Activated T-helper 1 cell treated with anti-CD3 and anti-CD28 coated beads, Interleukin-2, amount 50 U/mL, for 16 hours (primary cell): ENCODE data around the gene SERTAD2.

ENCODE experiments used
- DNase-seq, 2 donors: peaks; one replicate each; pipeline ENCODE4 v3.0.0-alpha.2; 2020; ENCODE audit warnings: low read depth in 1 of 2, low spot score in 1 of 2

Gene SERTAD2, protein sequence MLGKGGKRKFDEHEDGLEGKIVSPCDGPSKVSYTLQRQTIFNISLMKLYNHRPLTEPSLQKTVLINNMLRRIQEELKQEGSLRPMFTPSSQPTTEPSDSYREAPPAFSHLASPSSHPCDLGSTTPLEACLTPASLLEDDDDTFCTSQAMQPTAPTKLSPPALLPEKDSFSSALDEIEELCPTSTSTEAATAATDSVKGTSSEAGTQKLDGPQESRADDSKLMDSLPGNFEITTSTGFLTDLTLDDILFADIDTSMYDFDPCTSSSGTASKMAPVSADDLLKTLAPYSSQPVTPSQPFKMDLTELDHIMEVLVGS

DNA sequence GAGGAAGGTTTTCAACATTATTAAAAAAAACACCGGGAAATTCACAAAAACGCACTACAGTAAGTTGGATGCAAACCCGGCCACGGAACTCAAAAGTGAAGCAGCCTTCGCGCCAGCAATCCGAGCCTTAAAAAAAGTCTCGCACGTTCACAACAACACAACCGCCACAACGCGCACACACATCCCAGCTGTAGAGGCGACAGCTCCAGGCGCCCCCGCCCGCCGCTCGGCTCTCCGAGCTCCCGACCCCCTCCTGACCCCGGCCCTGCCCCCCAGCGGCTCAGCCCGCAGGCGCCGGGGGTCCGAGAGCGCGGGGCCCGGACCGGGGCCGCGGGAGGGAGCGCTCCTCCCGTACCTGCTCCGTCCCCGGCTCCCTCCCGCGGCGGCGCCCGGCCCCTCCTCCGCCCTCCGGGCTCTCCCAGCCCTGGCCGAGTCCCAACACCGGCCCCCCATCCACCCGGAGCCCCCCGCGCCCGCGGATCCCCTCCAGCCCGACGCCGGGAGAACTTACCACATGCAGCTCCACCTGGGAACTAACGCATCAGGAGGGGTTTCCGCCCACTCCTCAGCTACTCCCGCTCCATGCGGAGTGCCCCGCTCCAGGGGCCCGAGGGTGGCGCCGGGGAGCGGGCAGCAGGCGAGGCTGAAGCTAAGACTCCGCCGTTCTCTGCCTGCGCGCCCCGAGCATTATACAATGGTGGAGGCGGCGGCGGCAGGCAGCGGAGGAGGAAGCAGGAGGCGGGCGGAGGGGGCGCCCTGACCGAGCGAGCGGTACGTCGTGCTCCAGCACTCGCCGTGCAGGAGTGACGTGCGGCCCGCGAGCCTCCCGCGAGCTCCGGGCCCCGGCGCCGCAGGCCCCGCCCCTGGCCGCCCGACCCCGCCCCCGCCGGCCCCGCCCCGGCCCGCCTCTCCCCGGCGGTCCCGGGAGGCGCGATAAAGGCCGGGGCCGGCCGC lies at the start of gene SERTAD2:
SERTAD2 (minus strand) TSS at position 805 of the 954 bp plus-strand sequence. CDS start 17,042 bp downstream, outside the sequence.
- peak; percentile 69 to 78 for DNase-seq

DNA sequence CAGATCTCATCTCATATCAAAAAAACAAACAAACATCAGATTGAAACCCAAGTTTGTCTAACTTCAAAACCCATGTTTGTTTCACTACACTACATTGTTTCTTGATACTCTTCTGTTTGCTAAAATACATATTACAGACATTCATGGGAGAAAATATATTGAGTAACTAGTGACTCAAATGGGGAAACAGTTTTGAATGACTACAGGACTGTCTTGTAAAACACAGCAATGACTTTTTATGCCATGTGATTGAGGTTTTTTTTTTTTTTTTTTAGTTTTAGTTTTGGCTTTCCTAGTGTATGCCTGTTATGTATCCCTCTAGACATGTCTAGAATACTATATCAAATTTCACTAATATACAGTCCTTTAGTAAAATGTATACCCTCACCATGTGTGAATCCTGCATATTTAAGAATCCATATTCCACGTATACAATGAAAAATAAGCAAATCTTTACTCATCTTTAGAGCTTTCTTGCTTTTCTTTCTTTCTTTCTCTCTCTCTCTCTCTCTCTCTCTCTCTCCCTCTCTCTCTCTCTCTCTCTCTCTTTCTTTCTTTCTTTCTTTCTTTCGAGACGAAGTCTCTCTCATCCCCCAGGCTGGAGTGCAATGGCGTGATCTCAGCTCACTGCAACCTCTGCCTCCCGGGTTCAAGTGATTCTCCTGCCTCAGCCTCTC lies 46.6 kb upstream of the SERTAD2 start:
- DNase-seq: no peak

DNA sequence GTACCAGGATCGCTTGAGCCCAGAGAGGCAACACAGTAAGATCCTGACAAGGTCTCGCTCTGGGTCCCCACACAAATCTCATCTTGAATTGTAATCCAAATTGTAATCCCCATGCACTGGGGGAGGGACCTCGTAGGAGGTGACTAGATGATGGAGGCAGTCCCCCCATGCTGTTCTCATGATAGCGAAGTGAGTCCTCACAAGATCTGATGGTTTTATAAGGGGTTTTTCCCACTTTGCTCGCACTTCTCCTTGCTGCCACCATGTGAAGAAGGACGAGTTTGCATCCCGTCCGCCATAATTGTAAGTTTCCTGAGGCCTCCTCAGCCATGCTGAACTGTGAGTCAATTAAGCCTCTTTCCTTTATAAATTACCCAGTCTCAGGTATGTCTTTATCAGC lies 46.0 kb upstream of the SERTAD2 start:
- DNase-seq: no peak

DNA sequence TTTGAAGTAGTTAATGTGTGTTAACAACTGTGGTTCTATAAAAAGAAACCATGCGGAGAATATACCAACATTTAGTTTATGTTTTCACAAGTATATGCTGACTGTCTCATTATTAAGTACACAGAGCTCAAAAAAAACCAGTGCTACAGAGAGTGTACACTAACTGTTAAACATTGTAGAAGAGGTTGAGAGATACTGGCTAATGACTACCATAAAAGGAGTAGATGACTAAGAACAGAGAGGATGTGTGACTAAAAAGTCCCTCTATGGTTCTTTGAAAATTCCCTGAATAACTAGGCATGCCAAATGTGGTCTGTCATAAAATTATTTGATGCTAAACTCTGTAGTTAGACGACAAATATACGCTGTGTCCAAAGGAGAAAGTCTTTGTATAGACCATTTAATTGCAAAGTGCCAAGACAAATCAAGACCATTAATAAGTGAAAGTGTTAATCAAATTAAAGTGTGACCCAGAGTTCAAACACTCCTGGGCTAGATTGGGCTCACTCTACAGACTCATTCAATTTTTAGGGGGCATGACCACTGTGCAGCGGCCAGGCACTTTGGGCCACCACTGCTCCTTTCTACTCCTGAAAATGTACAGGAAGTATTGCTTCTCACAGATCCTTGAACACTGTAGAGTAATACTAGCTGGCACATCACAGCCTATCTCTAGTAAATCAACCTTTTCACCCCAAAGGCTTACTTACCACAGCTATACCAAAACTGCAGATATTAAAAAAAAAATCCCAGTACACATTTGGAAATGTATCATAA lies 45.1 kb upstream of the SERTAD2 start:
- no peak for DNase-seq

DNA sequence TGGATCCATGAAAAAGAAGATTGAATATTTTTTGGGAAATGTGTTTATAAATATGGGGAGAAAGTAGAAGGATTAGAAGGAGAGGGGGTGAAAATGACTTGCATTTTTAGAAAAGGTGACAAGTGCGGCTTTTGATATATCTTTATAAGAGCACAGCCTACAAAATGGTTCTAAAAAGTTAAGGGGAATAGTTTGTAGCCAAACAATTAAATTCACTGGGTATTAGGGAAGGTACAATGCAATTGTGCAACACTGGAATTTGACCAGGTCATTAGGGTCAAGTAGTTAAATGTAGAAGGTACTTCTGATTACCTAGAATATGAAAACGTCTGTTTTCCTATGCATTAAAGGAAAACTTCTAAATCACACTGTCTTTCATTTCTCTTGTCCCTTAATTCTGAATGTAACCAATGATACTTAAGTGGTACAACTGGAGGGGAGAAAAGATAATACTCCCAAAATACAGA lies 44.5 kb upstream of the SERTAD2 start:
- DNase-seq: no peak

DNA sequence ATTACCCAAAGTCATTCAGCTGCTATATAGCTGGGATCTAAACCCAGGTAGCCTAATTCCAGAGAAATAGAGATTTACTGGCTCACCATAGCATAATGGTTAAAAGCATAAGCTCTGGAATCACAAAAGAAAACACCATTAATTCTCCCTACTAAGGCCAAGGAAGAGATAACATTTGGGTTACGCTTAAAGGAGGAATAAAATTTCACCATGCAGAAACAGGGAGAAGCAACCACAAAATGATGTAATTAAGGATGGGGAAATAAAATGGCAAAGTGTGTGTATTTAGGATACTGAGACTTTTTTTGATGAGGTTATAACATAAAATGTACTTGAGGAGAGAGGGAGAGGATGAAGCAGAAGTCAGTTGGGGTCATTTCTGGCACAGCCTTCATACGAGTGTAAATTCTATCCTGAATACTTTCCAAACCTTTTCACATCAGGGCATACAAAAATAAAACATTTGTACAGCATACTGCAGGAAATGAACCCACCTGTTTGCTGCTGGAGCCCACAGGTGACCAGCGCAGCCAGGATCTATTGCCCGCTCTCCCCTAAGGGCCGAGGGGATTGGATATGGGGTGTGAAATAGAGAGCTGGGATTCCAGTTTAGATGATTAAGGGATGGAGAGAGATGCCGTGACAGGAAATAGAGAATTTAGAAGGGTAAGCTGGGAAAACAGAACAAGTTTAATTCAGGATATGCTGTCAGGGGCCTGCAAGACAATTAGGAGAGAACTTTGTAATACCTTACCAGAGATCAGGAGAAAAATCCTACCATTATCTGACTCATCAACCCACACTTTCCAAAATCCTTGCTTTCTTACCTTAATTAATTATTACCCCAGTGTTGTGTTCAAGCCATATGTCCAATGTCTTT lies 43.8 kb upstream of the SERTAD2 start:
- no peak for DNase-seq

DNA sequence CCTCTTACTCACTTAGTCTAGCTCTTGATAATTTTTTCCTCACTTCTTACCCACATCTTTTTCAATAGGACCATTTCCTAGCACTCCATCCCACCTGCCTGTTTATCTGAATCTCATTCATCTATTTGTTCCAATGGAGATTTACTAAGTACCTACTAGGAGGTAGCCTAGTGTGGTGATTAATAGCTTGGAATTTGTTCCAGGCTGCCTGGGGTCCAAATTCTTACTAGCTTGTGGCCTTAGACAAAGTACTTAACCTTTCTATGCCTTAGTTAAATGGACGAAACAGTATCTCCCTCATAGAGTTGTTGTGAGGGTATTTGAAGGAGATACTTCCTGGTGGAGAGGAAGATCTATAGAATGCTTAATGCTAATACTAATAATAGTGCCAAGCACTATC lies 42.9 kb upstream of the SERTAD2 start:
- DNase-seq: no peak

DNA sequence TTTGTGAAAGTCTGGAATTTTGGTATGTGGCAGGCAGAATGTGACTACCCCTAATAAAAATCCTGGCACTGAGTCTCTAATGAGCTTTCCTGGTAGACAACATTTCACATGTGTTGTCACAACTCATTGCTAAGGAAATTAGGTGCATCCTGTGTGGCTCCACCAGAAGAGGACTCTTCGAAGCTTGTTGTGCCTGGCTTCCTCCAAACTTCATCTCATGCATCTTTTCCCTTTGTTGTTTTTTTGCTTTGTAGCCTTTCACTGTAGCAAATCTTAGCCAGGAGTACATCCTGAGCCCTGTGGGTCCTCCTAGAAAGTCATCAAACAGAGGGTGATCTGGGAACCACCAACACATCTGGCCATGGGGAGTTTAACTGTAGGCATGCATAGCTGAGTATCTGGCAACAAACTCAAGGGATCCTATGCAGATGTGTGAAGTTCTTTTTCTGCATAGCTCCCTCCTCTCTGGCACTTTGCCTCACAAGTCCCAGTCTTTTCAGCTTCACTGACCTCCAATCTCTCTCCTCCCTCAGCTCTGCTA lies 42.1 kb upstream of the SERTAD2 start:
- no peak for DNase-seq

DNA sequence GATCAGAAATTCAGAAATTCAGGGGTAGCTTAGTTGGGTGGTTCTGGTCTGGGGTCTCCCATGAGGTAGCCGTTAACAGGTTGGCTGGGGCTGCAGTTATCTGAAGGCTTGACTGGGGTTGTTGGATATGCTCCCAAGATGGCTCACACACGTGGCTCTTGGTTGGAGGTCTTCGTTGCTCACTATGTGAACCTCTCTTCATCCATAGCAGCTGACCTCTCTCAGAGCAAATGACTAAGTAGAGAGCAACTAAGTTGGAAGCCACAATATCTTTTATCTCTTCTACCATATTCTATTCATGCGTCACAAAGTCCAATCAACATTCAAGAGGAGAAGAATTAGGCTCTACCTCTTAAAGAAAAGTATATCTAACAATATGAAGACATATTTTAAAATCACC lies 38.7 kb upstream of the SERTAD2 start:
- DNase-seq: no peak

DNA sequence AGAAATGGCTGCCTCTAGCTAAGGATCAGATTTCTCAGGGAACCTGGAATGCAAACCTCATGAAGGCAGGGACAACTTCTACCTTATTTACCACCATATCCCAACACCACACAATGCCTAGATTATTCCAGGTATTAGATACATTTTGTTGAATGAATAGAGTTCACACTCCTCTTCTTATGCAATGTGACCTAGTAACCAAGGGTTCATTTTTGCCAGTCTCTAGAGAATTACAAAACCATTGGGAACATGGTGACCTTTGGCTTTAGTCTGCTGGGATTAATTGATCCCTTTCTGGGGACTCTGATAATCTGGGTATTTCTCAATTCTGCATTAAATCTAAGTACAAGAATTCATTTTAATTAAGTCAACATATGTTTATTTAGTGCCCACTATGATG lies 35.2 kb upstream of the SERTAD2 start:
- DNase-seq: no peak

DNA sequence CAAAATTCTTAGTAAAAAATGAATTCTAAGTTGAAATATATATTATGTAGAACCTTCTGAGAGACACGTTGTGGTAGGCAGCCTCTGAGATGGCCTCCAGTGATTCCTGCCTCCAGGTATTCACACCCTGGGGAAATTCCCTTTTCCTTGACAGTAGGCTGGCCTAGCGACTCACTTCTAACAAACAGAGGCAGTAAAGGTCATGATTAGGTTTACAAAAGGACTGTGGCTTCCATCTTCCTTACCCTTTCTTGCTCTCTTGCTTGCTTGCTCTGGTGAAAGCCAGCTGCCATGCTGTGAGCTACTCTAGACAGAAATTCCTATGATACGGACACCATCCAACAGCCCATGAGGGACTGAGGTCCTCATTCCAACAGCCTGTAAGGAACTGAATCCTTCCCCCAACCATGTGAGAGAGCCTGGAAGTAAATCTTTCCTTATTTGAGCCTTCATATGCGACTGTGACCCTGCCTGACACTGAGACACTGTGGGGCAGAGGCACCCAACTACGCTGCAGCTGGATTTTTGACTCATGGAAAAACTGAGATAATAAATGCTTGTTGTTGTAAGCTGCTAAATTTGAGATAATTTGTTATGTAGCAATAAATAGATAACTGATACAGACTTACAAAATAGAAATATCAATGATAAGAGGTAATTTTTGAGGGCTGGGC lies 32.7 kb upstream of the SERTAD2 start:
- DNase-seq: no peak

DNA sequence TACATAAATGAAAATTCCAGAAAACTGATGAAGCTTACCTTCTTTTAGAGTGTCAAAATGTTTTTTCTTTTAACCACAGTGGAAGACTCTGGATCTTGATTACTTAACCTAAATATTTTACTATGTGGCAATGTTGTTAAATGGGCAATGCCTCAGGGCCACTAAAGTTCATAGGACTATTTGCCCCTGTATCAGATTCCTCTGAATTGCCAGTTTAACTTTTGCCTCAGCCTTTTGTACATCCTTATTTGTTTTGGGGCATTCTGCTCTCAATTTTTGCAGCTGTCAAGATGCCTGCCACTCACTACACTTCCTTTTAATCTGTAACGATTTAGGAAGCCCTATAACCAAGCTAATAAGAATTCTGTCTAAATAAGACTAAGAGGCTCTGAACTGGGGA lies 31.7 kb upstream of the SERTAD2 start:
- no peak for DNase-seq

DNA sequence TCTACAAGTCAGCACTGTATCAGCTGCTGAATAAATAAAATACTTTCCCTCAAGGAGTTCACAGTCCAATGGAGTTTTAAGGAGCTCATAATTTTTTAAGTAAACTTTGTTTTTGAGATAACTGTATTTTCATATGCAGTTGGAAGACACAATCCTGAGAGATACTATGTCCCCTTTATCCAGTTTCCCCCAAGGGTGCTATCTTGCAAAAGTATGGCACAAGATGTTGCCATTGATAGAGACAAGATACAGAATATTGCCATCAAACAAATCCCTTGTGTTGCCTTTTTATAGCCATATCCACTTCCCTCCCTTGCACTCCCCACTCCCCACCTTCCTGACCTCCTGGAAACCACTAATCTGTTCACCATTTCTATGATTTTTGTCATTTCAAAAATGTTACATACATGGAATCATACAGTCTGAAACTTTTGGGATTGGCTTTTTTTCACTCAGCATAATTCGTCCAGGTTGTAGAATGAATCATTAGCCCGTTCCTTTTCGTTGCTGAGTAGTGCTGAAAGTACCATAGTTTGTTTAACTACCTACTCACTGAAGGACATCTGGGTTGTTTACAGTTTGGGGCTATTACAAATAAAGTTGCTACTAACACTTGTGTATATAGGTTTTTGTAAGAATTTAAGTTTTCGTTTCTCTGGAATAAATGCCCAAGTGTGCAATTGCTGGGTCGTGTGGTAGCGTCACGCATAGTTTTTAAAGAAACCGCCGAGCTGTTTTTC lies 30.2 kb upstream of the SERTAD2 start:
- no peak for DNase-seq

DNA sequence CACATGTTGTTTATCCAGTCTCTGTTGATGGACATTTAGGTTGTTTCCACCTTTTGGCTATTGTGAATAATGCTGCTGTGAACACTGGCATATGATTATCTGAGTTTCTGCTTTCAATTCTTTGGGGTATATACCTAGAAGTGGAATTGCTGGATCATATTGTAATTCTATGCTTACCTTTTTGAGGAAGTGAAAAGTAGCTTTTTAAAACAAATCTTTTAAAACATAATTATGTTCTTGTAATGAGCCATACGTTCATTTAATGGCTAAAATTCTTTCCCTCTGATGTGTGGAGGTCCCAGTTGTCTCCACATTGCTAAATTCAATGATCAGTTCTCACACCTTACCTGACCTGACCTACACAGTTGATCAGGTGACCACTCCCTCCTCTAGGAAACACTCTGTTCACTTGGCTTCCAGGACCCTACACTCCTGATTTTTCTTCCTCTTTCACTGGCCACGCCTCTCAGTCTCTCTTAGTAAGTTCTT lies 27.8 kb upstream of the SERTAD2 start:
- no peak for DNase-seq

DNA sequence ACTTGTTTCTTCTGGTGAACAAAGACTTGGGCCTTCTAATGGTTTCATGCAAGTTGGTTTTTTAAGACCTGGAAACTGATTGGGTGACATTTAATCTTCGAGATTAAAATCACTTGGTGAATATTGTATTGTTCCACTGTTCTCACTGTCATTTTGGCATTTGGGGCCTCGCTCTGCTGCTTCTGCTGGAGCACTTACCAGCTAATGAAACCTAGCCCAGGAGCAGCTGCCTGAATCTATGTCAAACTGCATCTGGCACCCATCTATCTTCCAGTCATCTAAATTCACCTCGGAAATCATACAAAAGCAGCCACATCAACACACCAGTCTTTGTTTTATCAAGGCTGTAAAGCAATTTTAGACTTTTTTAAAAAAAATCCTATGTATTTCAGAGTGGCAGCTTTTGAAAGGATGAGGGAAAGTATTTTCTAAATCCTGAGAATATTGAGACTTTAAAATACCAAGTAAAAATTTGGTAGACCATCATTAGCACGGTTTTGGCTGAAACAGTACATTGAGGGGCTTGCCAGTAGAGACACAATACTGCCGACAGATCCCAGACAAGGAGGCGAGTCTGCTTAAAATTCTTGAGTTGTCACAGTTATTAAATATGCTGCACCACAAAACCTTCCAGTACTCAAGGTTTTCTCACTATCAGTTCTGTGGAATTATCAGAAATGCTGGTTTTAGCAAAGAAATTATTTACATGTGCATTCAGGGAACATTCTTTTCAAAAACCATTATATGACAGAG lies 26.1 kb upstream of the SERTAD2 start:
- no peak for DNase-seq

DNA sequence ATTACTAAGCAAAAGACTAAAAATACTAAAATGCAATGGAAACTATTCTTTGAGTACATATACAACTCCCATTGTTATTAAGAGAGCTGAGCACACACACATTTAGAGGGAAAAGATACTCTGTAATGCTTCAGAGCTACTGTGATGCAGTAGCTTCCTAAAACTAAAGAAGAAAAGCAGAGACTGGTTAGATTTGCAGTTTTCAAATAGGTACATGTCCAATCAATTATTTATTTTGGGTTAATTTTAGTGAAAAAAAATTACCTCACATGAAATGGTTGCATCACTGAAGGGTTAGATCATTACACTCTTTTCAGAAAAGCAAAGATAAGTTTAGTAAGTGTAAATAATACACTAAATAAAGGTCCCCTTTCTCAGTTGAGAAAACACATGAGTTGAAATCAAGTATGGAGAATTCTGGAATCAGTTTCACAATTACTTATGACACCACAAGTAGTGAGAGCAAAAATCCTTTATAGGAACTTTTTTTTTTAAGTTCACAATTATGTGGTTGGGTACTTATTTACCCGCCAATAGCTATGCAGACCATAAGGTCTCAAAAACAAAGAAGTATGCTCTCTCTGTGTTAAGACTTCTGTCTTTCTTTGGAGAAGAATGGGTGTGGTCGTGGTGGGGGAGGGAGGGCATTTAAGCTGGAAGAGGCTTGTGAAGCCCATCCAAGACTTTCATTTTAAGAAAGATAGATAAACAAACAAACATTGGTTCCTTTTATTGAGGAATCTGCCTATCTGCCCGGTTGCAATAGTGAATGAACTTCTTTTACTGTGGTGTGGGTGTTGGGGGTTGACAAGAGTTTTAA lies 25.3 kb upstream of the SERTAD2 start:
- DNase-seq: no peak

DNA sequence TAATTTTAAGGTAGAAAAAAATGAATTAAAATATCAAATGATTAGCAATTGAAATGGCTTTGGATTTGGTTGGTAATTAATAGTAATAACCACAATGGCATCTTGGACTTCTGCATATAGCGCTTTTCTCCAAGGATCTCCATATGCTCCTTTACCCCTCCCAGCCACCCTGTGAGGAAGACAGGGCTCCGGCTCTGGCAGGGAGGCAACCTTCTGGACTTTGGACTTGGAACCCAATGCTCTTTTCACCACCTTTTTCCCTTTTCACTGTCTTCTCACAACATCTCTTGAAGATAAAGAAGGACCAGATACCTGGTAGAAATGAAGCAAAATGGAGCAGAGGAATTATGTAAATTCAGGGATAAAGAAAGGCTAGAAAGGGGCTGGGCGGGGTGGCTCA lies 23.8 kb upstream of the SERTAD2 start:
- DNase-seq: no peak
